Duodenal mucosa (tissue), 2 donors: ENCODE measurements around the gene SMAD6.

Experiments used
- H3K27ac ChIP-seq: one replicate; pipeline ENCODE4 v1.7.0; 2013; ENCODE audit warnings: low read depth, low read length
- H3K27me3 ChIP-seq, 2 donors: one replicate each; pipeline ENCODE4 v1.7.0; 2013; ENCODE audit warnings: low read length in 2 of 2, control low read depth in 1 of 2; ENCODE audit not compliant: insufficient read depth in 2 of 2, control insufficient read depth in 1 of 2
- H3K36me3 ChIP-seq, 2 donors: one replicate each; pipeline ENCODE4 v1.7.0; 2013; ENCODE audit warnings: low read length in 2 of 2, control low read depth in 1 of 2; ENCODE audit not compliant: insufficient read depth in 2 of 2, control insufficient read depth in 1 of 2
- H3K4me1 ChIP-seq, 2 donors: one replicate each; pipeline ENCODE4 v1.7.0; 2013; ENCODE audit warnings: low read length in 2 of 2, control low read depth in 1 of 2; ENCODE audit not compliant: insufficient read depth in 2 of 2, control insufficient read depth in 1 of 2
- H3K4me3 ChIP-seq, 2 donors: one replicate each; pipeline ENCODE4 v1.7.0; 2013; ENCODE audit warnings: low read length in 2 of 2, low read depth in 1 of 2
- H3K9ac ChIP-seq, 2 donors: one replicate each; pipeline ENCODE4 v1.7.0; 2013; ENCODE audit warnings: low read length in 2 of 2, low read depth in 1 of 2
- H3K9me3 ChIP-seq, 2 donors: one replicate each; pipeline ENCODE4 v1.7.0; 2013; ENCODE audit warnings: low read length in 2 of 2, control low read depth in 1 of 2; ENCODE audit not compliant: control insufficient read depth in 1 of 2

Gene SMAD6

DNA sequence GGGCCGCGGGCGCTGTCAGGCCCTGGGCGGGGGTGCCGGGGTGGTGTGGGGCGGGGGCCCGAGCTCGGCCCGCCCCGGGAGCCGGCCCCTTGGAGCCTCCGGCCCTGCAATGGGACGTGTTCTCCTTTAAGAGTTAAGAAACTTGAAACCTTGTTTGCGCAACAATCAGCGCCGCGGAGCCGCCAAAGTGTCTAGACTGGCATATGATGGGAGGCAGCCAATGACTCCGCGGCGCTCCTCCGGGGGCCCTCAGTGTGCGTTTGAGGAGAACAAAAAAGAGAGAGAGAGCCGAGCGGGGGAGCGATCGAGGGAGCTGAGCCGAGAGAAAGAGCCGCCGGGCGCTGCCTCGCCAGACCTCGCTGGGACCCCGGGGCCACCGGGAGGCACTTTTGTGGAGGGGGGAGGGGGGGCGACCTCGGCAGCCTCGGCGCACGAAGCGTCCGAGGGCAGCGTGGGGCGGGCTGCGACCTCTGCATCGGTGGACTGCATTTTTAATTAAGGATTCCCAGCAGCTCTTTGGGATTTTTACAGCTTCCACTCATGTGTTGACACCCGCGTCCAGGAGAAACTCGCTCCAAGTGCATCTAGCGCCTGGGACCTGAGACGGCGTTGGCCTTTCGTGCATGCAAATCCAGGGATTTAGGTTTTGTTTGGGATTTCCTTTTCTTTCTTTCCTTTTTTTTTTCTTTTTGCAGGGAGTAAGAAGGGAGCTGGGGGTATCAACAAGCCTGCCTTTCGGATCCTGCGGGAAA lies at the start of gene SMAD6:
Gene SMAD6 (plus strand): TSS at position 202 of the 752 bp plus-strand sequence. CDS start 1,023 bp downstream, outside the sequence.
- peaks cover 27 to 33% of the 10 kb centered on the region in 2 donors for H3K4me1 ChIP-seq
- H3K9ac ChIP-seq: peak within 1 kb of the TSS; percentile 58 to 66
- H3K4me3 ChIP-seq: peak within 1 kb of the TSS; percentile 83 to 89
- H3K27ac ChIP-seq: peak within 1 kb of the TSS; percentile 81
- no peaks in the 10 kb centered on the region for H3K27me3 ChIP-seq
- no peaks in the 10 kb centered on the region for H3K36me3 ChIP-seq
- no peaks in the 10 kb centered on the region for H3K9me3 ChIP-seq

DNA sequence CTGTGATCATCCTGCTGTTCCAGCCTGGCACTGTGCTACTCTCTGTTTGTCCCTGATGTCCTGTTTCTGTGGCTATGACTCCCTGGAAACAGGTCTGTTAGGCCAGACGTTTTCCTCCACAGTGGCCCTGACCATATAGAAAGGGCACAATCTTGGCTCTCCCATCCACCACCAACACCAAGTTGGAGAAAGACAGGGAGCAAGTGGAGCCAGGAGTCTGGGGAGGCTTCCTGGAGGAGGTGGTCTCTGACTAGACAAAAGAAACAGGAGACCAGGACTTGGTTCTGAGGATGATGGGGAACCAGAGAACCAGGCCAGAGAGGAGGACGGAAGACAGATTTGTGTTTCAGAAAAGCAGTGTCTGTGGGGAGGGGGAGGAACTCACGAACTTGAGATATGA lies 49.2 kb upstream of the SMAD6 start:
- Histone ChIP-seq H3K27me3 (no peaks in the 10 kb centered on the region), H3K9ac (no peak overlapping the region), H3K4me3 (no peak overlapping the region), H3K27ac (no peak overlapping the region), H3K36me3 (no peaks in the 10 kb centered on the region), H3K4me1 (no peaks in the 10 kb centered on the region), H3K9me3 (no peaks in the 10 kb centered on the region)

DNA sequence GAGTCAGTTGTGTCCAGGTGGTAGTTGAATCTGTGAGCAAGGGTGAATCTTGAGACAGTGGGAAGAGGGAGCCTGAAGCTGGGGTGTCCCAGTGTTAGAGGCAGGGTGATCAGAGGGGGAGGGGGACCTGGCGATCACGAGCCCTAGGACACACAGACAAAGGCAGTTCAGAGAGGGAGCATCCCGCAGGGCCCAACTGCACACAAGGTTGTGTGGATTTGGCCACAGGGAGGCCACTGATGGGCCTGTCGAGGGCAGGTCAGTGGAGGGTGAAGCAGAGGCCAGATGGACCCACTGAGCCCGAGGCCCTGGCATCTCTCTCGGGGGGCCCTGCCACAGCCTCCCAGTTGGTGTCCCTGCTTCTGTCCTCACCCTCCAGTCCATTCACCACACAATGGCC lies 48.6 kb upstream of the SMAD6 start:
- H3K9me3 ChIP-seq: no peaks in the 10 kb centered on the region
- no peaks in the 10 kb centered on the region for H3K4me1 ChIP-seq
- no peak overlapping the region for H3K27ac ChIP-seq
- no peaks in the 10 kb centered on the region for H3K36me3 ChIP-seq
- H3K4me3 ChIP-seq: no peak overlapping the region
- H3K9ac ChIP-seq: no peak overlapping the region
- H3K27me3 ChIP-seq: no peaks in the 10 kb centered on the region

DNA sequence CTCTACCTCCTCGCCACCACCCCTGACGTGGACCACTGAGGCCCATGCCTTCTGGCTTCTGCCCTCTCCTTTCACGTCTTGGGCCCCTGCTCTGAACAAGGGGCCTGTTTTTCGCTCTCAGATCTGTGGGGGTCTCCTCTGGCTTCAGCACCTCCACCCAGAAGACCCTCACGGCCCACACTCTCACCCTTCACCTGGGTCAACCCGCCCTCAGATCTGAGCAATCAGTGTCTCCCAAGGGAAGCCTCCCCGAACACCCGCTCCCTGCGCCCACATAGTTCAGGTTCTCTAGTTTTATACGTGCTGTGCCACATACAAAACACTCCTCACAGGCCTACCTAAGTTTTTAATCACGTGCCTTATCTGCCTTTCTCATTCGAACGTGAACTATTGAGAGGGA lies 48.2 kb upstream of the SMAD6 start:
- Histone ChIP-seq H3K27ac (no peak overlapping the region), H3K9ac (no peak overlapping the region), H3K4me1 (no peaks in the 10 kb centered on the region), H3K36me3 (no peaks in the 10 kb centered on the region), H3K9me3 (no peaks in the 10 kb centered on the region), H3K27me3 (no peaks in the 10 kb centered on the region), H3K4me3 (no peak overlapping the region)

DNA sequence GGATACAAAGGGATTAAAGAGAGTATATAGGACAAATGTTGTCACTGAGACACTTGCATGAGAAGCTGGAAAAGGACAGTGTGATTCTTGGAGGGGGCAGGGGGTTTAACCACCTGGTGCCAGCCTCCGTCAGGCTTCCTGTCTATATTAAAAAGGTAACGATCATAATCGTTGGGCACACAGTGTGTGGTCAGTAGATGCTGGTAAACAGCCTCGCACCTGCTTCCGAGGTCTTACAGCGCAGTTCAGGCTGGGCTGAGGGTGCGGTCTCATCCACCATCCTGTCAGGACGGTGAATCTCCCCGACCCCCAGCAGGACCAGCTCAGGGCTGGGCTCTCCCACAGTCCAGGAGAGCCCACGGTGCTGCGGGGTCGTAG lies 47.7 kb upstream of the SMAD6 start:
- H3K9ac ChIP-seq: no peak overlapping the region
- no peaks in the 10 kb centered on the region for H3K36me3 ChIP-seq
- H3K4me3 ChIP-seq: no peak overlapping the region
- no peaks in the 10 kb centered on the region for H3K9me3 ChIP-seq
- H3K27me3 ChIP-seq: no peaks in the 10 kb centered on the region
- no peak overlapping the region for H3K27ac ChIP-seq
- H3K4me1 ChIP-seq: no peaks in the 10 kb centered on the region

DNA sequence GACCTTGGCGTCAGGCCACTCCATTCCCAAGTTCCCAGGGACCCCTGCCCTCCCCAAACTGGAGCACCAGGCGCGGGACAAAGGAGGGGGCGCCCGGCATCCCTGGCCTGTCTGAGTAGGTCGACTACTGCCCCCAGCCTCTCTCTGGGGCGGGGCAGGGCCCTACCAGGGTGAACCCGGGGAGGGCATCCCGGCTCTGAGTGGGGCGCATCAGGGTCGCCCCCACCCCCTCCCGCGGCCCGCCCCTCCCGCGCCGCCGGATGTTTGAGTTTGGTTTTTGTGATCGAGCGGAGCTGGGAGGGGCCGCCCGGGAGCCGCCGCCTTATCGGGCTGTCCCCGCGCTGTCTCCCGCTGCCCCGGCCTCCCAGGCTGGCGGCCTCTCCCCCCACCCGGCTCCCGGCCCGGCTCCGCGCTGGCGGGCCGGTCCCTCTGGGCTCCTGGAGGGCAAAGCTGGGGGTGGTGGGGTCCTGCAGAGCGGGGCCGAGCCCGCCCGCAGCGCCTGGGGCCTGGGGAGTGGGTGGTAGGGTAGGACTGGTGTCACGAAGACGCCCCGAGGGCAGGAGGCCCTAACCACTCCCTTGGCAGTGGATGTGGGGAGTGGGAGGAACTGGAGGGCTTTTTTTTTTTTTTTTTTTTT lies 47.2 kb upstream of the SMAD6 start:
- H3K9ac ChIP-seq: peak overlapping the region in 1 of 2 donors; percentile 12
- H3K4me3 ChIP-seq: no peak overlapping the region
- H3K36me3 ChIP-seq: no peaks in the 10 kb centered on the region
- H3K27ac ChIP-seq: no peak overlapping the region
- H3K27me3 ChIP-seq: no peaks in the 10 kb centered on the region
- no peaks in the 10 kb centered on the region for H3K4me1 ChIP-seq
- H3K9me3 ChIP-seq: no peaks in the 10 kb centered on the region

DNA sequence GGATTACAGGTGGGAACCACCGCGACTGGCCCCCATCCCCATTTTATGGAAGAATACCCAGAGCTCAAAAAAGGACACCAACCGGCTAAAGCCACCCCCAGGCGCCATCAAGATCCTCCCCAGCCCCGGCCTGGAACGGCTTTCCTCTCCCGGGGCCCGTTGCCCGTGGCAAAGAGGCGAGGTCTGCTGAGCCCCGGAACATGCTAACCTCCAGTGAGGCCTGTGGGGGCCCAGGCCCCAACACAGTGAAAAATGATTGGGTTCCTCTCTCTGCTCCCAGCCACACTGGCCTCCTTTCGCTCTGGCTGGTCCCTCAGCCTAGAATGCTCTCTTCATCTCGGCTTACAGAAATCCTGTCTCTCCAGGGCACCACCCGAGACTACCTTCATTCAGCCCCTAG lies 46.5 kb upstream of the SMAD6 start:
- Histone ChIP-seq H3K4me1 (no peaks in the 10 kb centered on the region), H3K4me3 (no peak overlapping the region), H3K27ac (no peak overlapping the region), H3K36me3 (no peaks in the 10 kb centered on the region), H3K9ac (no peak overlapping the region), H3K9me3 (no peaks in the 10 kb centered on the region), H3K27me3 (no peaks in the 10 kb centered on the region)

DNA sequence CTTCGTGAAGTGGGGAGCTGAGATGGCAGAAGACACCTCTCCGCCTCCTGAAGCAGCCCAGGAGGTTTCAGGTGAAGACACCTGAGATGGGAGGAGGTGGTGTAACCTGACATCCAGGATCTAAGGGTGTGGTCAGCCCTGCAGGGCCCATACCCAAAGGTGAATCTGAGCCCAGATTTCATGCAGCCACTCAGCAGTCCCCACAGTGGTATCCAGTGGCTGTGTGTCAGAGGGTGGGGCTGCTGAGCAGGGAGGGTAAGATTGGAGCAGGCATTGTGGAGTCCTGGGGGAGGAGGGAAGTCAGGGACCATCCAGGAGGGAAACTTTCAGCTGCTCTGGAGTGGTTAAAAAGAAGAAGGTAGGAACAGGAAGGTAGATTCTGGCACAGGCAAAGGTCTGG lies 46.0 kb upstream of the SMAD6 start:
- H3K27ac ChIP-seq: no peak overlapping the region
- H3K36me3 ChIP-seq: no peaks in the 10 kb centered on the region
- H3K4me3 ChIP-seq: no peak overlapping the region
- no peak overlapping the region for H3K9ac ChIP-seq
- no peaks in the 10 kb centered on the region for H3K9me3 ChIP-seq
- no peaks in the 10 kb centered on the region for H3K27me3 ChIP-seq
- H3K4me1 ChIP-seq: no peaks in the 10 kb centered on the region

DNA sequence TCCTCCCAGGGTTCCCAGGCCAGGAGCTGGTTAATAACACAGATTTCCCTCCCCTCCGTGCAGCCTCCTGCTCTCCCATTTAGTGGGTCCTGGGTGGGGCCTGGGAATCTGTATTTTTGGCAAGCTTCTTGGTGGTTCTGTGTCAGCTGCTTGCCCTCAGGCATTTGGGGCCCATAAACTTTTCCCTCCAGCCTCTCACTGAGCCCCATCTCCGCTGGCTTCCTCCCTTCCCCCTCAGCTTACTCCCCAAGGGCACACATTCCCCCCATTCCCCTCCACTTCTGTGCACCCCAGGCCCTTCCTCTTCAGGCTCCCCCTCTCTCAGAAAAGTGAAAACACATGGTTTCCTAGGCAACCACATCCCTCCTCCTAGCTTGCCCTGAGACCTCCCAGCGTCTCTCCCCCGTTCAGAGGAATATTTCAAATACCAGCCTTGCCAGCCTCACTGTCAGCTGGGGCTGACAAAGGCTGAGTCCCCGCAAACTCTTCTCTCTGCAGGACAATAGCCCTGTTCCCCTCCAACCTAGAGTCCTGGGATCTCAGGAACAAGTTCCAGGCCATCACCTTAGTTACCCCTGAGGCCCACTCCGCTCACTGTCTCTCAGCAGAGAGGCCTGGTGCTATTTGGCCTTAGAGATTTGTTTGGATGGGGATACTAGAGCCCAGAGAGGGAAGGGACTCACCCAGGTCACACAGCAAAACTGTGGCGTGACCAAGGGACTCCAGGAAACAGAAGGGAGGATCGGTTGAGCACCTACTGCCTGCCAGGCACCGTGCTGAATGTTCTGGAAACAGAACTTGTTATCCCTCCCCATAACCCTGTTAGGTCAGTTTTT lies 44.6 kb upstream of the SMAD6 start:
- H3K27ac ChIP-seq: no peak overlapping the region

DNA sequence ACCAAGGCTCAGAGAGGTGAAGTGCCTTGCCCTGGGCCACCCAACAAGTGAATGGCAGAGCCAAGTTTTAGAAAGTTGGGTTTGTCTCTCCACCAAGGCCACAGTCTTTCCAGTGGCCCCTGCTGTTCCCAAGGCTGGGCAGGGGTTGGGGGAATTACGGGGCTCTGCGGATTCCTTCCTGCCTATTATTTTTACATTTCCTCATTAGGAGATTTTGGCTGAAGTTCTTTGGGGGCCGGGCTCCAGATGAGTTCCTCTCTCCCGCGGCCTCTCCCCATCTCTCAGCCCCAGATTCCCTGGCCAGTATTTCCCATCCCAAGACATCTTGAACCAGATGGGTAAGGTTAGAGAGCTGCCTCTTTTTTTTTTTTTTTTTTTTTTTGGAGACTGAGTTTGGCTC lies 44.0 kb upstream of the SMAD6 start:
- no peak overlapping the region for H3K27ac ChIP-seq
- no peaks in the 10 kb centered on the region for H3K36me3 ChIP-seq
- no peaks in the 10 kb centered on the region for H3K27me3 ChIP-seq
- no peaks in the 10 kb centered on the region for H3K9me3 ChIP-seq
- H3K4me3 ChIP-seq: no peak overlapping the region
- H3K9ac ChIP-seq: no peak overlapping the region
- no peaks in the 10 kb centered on the region for H3K4me1 ChIP-seq

More for the DNA sequence above, 44.6 kb upstream of the SMAD6 start:
- Histone ChIP-seq H3K36me3 (no peaks in the 10 kb centered on the region), H3K4me1 (no peaks in the 10 kb centered on the region), H3K27me3 (no peaks in the 10 kb centered on the region), H3K9ac (no peak overlapping the region), H3K9me3 (no peaks in the 10 kb centered on the region), H3K4me3 (no peak overlapping the region)
